HT-29 (cell line): ENCODE data around the gene CYP24A1. TPM values are rescaled to one million over a fixed set of nuclear protein-coding genes. Genes with fewer than 3 reads are reported as not detected.

ENCODE experiments used
- DNase-seq: peaks from one replicate; pipeline ENCODE4 v3.0.0-alpha.2; 2015; ENCODE audit warnings: low spot score
- total RNA-seq: library from RNA; depleted of rRNA; stranded (reverse); fragments of >200 nt; shearing (Covaris generic); gene quantifications from 2 replicates; pipeline ENCODE4 v1.2.3, GENCODE V29; 2014

The CYP24A1 gene
- total RNA-seq, 1 experiment from 2014 or later = 1.9 TPM

- no peak for DNase-seq
Measured at GRCh38 chr20:54203281-54203680, 29.5 kb upstream of the CYP24A1 start.

GRCh38 chr20:54201268-54201846, 27.6 kb upstream of the CYP24A1 start:
- DNase-seq = no peak

GRCh38 chr20:54200487-54201267, 26.9 kb upstream of the CYP24A1 start:
- peak; percentile 82 for DNase-seq

GRCh38 chr20:54199721-54200176, 26.0 kb upstream of the CYP24A1 start:
- peak; percentile 99 for DNase-seq

GRCh38 chr20:54199283-54199682, 25.5 kb upstream of the CYP24A1 start:
- no peak for DNase-seq

- peak; percentile 94 for DNase-seq
Measured at GRCh38 chr20:54197621-54198604, 24.1 kb upstream of the CYP24A1 start.

- no peak for DNase-seq
Measured at GRCh38 chr20:54195483-54196472, 22.0 kb upstream of the CYP24A1 start.

GRCh38 chr20:54194724-54195438, 21.1 kb upstream of the CYP24A1 start:
- peak; percentile 69 for DNase-seq

GRCh38 chr20:54193817-54194216, 20.0 kb upstream of the CYP24A1 start:
- no peak for DNase-seq

- no peak for DNase-seq
Measured at GRCh38 chr20:54190217-54190616, 16.4 kb upstream of the CYP24A1 start.

GRCh38 chr20:54189630-54190029, 15.8 kb upstream of the CYP24A1 start:
- no peak for DNase-seq

GRCh38 chr20:54188132-54188849, 14.5 kb upstream of the CYP24A1 start:
- no peak for DNase-seq

GRCh38 chr20:54184904-54185626, 11.3 kb upstream of the CYP24A1 start:
- DNase-seq = peak; percentile 67

GRCh38 chr20:54184071-54184470, 10.3 kb upstream of the CYP24A1 start:
- no peak for DNase-seq

GRCh38 chr20:54180931-54181330, 7.1 kb upstream of the CYP24A1 start:
- no peak for DNase-seq

- peak; percentile 54 for DNase-seq
Measured at GRCh38 chr20:54179946-54180345, 6.2 kb upstream of the CYP24A1 start.

GRCh38 chr20:54178256-54178655, 4.5 kb upstream of the CYP24A1 start:
- DNase-seq = no peak

GRCh38 chr20:54177378-54177777, 3.6 kb upstream of the CYP24A1 start:
- no peak for DNase-seq

GRCh38 chr20:54176610-54177009, 2.8 kb upstream of the CYP24A1 start:
- no peak for DNase-seq
